NCI-H774 (cell line): Measurements from ENCODE around the gene KDM3B.
A peak's percentile ranks its signal among the peaks of the same experiment; 100 is the strongest.
"Not testable (repeated sequence)": the region's sequence is repeated elsewhere in the genome, so short reads cannot be mapped to it uniquely, and the experiment has no call there.

Source experiments
- DNase-seq: peaks from one replicate; lab custom pipeline; 2025; lab: John Stamatoyannopoulos, UW

KDM3B gene, protein sequence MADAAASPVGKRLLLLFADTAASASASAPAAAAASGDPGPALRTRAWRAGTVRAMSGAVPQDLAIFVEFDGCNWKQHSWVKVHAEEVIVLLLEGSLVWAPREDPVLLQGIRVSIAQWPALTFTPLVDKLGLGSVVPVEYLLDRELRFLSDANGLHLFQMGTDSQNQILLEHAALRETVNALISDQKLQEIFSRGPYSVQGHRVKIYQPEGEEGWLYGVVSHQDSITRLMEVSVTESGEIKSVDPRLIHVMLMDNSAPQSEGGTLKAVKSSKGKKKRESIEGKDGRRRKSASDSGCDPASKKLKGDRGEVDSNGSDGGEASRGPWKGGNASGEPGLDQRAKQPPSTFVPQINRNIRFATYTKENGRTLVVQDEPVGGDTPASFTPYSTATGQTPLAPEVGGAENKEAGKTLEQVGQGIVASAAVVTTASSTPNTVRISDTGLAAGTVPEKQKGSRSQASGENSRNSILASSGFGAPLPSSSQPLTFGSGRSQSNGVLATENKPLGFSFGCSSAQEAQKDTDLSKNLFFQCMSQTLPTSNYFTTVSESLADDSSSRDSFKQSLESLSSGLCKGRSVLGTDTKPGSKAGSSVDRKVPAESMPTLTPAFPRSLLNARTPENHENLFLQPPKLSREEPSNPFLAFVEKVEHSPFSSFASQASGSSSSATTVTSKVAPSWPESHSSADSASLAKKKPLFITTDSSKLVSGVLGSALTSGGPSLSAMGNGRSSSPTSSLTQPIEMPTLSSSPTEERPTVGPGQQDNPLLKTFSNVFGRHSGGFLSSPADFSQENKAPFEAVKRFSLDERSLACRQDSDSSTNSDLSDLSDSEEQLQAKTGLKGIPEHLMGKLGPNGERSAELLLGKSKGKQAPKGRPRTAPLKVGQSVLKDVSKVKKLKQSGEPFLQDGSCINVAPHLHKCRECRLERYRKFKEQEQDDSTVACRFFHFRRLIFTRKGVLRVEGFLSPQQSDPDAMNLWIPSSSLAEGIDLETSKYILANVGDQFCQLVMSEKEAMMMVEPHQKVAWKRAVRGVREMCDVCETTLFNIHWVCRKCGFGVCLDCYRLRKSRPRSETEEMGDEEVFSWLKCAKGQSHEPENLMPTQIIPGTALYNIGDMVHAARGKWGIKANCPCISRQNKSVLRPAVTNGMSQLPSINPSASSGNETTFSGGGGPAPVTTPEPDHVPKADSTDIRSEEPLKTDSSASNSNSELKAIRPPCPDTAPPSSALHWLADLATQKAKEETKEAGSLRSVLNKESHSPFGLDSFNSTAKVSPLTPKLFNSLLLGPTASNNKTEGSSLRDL (N-terminal part only)

GRCh38 chr5:138352071-138352721 is at the start of gene KDM3B:
TSS of gene KDM3B (plus strand) at chr5:138352685. CDS start at chr5:138352796, 111 bp downstream.
- DNase-seq: peak; percentile 77

- no peak for DNase-seq
Observed at GRCh38 chr5:138303372-138303771, 49.1 kb upstream of the KDM3B start.

GRCh38 chr5:138305797-138306196 is 46.7 kb upstream of the KDM3B start:
- no peak for DNase-seq

DNA sequence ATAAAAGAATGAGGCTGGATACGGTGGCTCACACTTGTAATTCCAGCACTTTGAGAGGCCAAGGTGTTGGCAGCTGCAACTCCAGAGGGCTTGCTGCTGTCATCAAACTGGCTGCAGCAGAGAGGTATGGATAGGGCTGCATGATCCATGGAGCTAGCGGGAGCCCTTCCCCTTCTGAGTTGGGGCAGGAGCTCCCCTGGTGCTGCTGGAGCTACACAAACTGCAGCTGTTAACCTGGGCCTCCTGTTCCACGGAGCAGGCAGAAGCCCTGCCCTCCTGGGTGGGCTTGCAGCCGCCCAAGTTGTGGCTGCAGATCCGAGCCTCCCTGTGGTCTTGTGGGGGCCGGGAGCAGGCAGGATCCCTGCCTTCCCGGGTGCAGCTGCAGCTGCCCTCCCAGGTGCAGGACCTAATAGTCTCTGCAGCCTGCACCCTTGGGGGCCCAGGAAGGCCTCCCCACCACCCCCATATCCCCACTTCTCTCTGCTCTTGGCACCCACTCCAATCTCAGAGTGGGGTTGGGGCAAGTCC is 36.7 kb upstream of the KDM3B start:
- DNase-seq: no peak

DNA sequence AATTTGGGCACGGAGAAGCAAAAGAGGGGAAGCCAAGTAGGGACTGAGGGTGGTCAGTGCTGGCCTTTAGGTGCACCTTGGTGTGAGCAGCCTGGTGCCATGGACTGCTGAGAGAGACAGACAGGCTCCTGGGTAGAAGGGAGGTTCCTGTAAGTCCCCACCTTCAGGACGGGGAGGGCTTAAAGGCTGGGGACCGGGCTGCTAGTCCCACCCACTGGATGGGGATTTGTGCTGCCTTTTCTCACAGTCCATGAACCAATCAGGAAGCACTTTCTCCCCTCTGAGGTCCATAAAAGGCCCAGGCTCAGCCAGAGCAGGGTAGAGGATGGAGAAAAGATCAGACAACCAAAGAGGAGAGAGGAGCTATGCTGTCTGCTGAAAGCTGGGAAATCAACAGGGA is 36.1 kb upstream of the KDM3B start:
- DNase-seq: no peak

DNA sequence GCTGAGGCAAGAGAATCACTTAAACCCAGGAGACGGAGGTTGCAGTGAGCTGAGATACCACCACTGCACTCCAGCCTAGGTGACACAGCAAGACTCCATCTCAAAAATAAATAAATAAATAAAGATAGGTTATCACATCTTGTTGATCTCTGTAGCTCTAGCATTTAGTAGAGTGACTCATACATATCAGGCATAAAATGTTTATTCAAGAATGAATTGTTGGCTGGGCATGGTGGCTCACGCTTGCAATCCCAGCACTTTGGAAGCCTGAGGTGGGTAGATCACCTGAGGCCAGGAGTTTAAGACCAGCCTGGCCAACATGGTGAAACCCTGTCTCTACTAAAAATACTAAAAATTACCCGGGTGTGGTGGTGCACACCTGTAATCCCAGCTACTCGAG is 34.3 kb upstream of the KDM3B start:
- DNase-seq: not testable (repeated sequence)

DNA sequence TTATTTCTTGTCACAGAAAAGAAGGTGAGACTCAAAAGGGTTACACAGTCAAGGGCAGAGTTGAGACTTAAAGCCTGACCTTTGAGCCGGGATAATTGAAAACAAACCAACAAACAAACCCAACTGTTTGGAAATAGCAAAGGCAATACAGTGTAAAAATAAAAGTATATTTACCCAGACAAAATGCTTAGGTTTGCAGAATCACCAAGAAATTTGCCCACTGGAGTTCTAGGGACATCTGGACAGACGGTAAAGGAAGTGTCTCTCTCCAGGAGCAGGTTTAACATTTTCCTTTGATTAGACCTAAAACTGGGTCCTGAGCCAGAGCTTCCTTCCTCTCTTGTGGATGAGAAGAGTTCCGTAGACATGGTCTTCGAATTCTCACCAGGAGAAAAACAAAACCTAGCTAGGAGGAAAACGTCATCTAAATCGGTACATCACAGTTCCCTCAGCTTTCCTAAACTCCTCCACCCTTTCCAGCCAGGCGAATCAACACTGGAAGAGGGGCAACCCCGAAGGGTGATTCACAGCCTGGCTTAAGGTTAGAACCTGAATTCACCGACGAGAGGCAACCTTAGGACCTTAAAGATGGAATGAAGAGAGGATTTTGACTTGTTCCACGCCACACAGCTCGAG is 21.6 kb upstream of the KDM3B start:
- no peak for DNase-seq

DNA sequence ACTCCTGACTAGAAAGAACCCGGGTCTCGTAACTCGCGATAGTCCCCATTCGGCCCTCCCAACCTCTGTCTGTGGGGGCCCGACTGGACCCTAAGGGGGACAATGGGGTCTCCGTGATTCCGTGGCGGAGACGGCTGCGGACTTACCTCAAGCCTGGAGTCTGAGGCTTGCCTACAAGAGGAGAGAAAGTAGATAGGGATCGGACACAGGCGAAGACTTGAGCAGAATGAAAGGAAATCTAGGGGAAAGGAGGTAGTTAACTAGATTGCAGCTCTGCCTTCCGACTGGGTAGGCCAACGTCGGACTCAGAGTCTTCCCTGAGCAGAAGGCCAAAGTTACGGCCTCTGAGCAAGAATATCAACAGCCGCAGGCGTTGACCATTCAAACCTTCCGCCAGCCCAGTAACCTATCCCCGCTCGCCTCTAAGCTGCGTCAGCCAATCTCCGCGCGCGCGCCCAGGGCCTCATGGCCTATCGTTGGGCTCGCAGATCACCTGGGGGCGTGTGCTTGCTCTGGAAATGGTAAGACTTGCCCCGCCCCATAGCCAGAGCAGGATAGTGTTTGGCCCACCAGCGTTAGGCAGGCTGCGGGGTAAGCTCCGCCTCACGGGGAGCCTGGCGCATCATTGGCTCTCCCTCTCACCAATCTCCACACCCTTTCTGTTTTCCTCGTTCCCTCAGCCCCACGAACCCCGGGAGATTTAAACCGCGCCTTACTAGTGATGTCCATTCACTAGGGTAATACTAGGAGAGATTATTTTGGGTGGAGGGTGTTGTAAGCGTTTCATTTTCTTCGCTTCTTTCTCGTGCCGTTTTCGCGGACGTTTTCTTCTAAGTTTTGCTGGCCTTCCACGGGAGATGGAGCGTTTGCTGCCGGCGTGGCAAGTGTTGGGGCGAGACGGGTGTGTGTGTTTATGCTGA is 20.8 kb upstream of the KDM3B start, which contains the start of gene CDC25C:
TSS of gene CDC25C (minus strand) at position 356 of the 920 bp plus-strand sequence. CDS start 624 bp downstream, outside the sequence.
- DNase-seq: peak; percentile 98

DNA sequence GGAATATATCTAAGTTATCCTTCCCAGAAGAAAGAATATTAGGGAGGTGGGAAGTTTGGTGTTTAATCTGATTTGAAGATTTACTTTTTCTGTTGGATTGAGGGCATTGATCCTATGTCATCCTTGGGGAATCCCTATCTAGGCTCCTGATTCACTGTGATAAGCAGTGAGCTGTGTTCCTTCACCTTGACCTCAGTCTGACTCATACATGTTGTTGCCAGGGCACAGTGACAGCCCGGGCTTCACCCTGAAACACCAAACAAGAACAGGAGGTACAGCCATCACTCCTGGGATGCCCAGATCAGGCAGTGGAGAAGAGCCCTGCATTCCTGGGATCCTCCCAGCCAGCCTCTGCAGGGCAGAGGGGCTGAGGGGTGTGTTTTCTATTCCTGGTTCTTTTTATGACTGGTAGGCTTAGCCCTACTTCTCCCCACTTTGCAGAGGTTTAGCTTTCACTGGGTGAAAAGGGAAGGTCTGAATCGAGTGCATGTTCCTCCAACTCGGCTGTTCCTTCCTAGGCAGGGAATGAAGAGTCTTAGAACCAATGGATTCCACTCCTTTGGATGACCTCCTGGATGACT is 17.5 kb upstream of the KDM3B start:
- DNase-seq: no peak

GRCh38 chr5:138336952-138337684 is 15.4 kb upstream of the KDM3B start:
- DNase-seq: peak; percentile 89

GRCh38 chr5:138337685-138338410 is 14.6 kb upstream of the KDM3B start, which contains the start of gene FAM53C:
TSS of gene FAM53C (plus strand) at chr5:138338266. CDS start at chr5:138341336, 3,070 bp downstream.
- peak; percentile 93 for DNase-seq

GRCh38 chr5:138338411-138339090 is 13.9 kb upstream of the KDM3B start:
- DNase-seq: no peak

DNA sequence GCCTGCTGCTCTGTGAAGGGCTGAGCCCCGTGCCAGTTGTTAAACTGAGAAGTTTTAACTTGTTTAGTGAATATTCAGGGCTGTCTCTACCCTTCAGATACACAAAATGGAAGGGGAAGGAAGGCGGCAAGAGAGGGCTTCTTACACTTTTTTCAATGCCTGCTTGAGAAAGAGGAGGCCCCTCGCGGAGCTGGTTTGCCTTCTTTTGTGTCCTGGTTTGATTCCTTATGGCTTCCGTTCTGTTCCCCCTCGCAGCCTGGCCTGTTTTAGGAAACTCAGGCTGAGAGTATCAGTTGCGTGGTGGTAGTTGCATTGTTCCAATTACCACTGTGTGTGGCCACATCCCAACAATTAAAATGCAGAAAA is 13.4 kb upstream of the KDM3B start:
- DNase-seq: no peak

DNA sequence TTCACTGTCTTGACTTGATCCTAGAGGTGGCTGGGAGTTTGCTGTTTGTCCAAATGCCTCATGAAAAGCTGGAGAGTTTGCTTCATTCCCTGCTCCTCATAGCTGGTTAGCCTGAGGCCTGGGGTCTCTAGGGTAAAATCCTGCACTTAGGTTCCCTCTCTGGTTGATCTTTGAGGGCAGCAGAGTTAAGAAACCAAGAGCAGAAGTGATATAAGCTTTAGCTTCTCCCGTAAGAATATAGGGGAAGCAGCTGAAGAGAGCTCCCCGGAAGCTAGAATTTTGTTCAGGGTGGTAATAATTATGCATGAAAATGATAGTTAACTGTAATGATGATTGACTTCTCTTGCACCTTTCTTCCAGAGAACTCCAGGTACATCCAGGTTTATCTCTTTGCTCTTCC is 13.0 kb upstream of the KDM3B start:
- no peak for DNase-seq

- no peak for DNase-seq
Observed at GRCh38 chr5:138340008-138340407, 12.5 kb upstream of the KDM3B start.

- DNase-seq: no peak
Observed at GRCh38 chr5:138344887-138345622, 7.4 kb upstream of the KDM3B start.
